ENCODE data around the gene PCDHB9. TPM values are rescaled to one million over a fixed set of nuclear protein-coding genes. Genes with fewer than 3 reads are reported as not detected.
"Not testable (repeated sequence)": the region's sequence is repeated elsewhere in the genome, so short reads cannot be mapped to it uniquely, and the experiment has no call there.

The PCDHB9 gene
- polyA plus RNA-seq = 0.73 TPM
- long read RNA-seq, donor 1, full-length matches to known transcripts = 1 of 1 reads
- long read RNA-seq, donor 1, partial matches to known transcripts = 0 of 1 reads
- long read RNA-seq, donor 1, other reads (novel, unspliced or antisense) = 0 of 1 reads
- long read RNA-seq, donor 2, full-length matches to known transcripts = 1 of 1 reads
- long read RNA-seq, donor 2, partial matches to known transcripts = 0 of 1 reads
- long read RNA-seq, donor 2, other reads (novel, unspliced or antisense) = 0 of 1 reads
- long read RNA-seq, donor 3 = 0 reads
- long read RNA-seq, donor 4 = 0 reads
- long read RNA-seq, donor 5, full-length matches to known transcripts = 2 of 2 reads
- long read RNA-seq, donor 5, partial matches to known transcripts = 0 of 2 reads
- long read RNA-seq, donor 5, other reads (novel, unspliced or antisense) = 0 of 2 reads
- long read RNA-seq, donor 6, full-length matches to known transcripts = 4 of 4 reads
- long read RNA-seq, donor 6, partial matches to known transcripts = 0 of 4 reads
- long read RNA-seq, donor 6, other reads (novel, unspliced or antisense) = 0 of 4 reads
- long read RNA-seq, donor 7, full-length matches to known transcripts = 2 of 2 reads
- long read RNA-seq, donor 7, partial matches to known transcripts = 0 of 2 reads
- long read RNA-seq, donor 7, other reads (novel, unspliced or antisense) = 0 of 2 reads
- long read RNA-seq, donor 8 = 0 reads
- long read RNA-seq, donor 9 = 0 reads
- long read RNA-seq, donor 10, full-length matches to known transcripts = 1 of 1 reads
- long read RNA-seq, donor 10, partial matches to known transcripts = 0 of 1 reads
- long read RNA-seq, donor 10, other reads (novel, unspliced or antisense) = 0 of 1 reads
- long read RNA-seq, donor 11 = 0 reads

DNA sequence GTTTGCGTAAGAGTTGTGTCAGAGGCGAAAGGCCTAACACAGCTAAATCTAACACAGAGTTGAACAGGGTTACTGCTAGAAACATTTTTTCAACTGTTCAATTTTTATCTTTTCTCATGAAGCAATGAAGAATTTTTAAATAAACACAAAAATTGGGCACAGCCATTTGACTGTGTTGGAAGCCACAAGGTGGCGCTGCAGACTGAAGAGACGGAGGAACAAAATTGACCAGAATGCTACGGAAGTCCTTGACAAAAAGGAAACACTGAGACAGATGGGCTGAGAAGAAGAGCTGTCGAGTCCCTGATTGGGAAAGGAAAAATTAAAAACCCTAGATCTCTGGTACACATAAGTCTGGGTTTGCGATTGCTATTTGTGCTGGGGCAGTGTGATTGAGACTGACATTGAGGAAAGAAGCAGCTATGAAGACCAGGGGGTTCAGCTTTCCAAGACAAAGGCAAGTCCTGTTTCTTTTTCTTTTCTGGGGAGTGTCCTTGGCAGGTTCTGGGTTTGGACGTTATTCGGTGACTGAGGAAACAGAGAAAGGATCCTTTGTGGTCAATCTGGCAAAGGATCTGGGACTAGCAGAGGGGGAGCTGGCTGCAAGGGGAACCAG, at the start of gene PCDHB9:
Gene PCDHB9, plus strand, starts transcription at position 265 of the 616 bp plus-strand sequence. Its CDS starts 158 bp downstream, at position 423.
- no peaks in the 10 kb centered on the region for H3K36me3 ChIP-seq (ENCODE audit: control insufficient read depth, insufficient read depth, low read length)
- H3K4me3 ChIP-seq (ENCODE audit: low read length) = no peak within 1 kb of the TSS
- no peak within 1 kb of the TSS for H3K27ac ChIP-seq (ENCODE audit: low read length)
- WGBS (ENCODE audit: insufficient coverage, low lambda C conversion rate) = 29% methylated on average over 4 of the region's 9 CpGs
- no peak for DNase-seq
- H3K27me3 ChIP-seq (ENCODE audit: control insufficient read depth, insufficient read depth, low read length) = peaks cover 9% of the 10 kb centered on the region
- H3K4me1 ChIP-seq (ENCODE audit: control insufficient read depth, insufficient read depth, low read length) = no peaks in the 10 kb centered on the region
- H3K9me3 ChIP-seq (ENCODE audit: control insufficient read depth, low read depth, low read length) = peaks cover 8% of the 10 kb centered on the region

DNA sequence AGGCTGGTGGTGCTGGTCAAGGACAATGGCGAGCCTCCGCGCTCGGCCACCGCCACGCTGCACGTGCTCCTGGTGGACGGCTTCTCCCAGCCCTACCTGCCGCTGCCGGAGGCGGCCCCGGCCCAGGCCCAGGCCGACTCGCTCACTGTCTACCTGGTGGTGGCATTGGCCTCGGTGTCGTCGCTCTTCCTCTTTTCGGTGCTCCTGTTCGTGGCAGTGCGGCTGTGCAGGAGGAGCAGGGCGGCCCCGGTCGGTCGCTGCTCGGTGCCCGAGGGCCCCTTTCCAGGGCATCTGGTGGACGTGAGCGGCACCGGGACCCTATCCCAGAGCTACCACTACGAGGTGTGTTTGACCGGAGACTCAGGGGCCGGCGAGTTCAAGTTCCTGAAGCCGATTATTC, 49.6 kb upstream of the PCDHB9 start:
- peaks cover 18% of the 10 kb centered on the region for H3K9me3 ChIP-seq (ENCODE audit: control insufficient read depth, low read depth, low read length)
- WGBS (ENCODE audit: insufficient coverage, low lambda C conversion rate) = no CpG with 5 or more reads among the region's 34 CpGs

GRCh38 chr5:141149812-141150211, 37.1 kb upstream of the PCDHB9 start, which contains the start of gene PCDHB6:
PCDHB6 (plus strand) TSS chr5:141150057; CDS start chr5:141150258, 201 bp downstream.
- H3K4me1 ChIP-seq (ENCODE audit: control insufficient read depth, insufficient read depth, low read length) = no peaks in the 10 kb centered on the region
- H3K36me3 ChIP-seq (ENCODE audit: control insufficient read depth, insufficient read depth, low read length) = no peaks in the 10 kb centered on the region
- H3K27me3 ChIP-seq (ENCODE audit: control insufficient read depth, insufficient read depth, low read length) = peaks cover 4% of the 10 kb centered on the region
- no CpG with 5 or more reads among the region's 18 CpGs for WGBS (ENCODE audit: insufficient coverage, low lambda C conversion rate)
- no peak within 1 kb of the TSS for H3K27ac ChIP-seq (ENCODE audit: low read length)
- DNase-seq = no peak
- H3K4me3 ChIP-seq (ENCODE audit: low read length) = no peak within 1 kb of the TSS
- H3K9me3 ChIP-seq (ENCODE audit: control insufficient read depth, low read depth, low read length) = peaks cover 12% of the 10 kb centered on the region

More for the DNA sequence above, 49.6 kb upstream of the PCDHB9 start:
- H3K36me3 ChIP-seq (ENCODE audit: control insufficient read depth, insufficient read depth, low read length); H3K27me3 ChIP-seq (ENCODE audit: control insufficient read depth, insufficient read depth, low read length); H3K4me3 ChIP-seq (ENCODE audit: low read length); DNase-seq; H3K4me1 ChIP-seq (ENCODE audit: control insufficient read depth, insufficient read depth, low read length); H3K27ac ChIP-seq (ENCODE audit: low read length): not testable (repeated sequence)

- Histone ChIP-seq H3K4me1 (ENCODE audit: control insufficient read depth, insufficient read depth, low read length) (no peaks in the 10 kb centered on the region), H3K4me3 (ENCODE audit: low read length) (no peak overlapping the region), H3K27me3 (ENCODE audit: control insufficient read depth, insufficient read depth, low read length) (peaks cover 4% of the 10 kb centered on the region), H3K36me3 (ENCODE audit: control insufficient read depth, insufficient read depth, low read length) (no peaks in the 10 kb centered on the region), H3K9me3 (ENCODE audit: control insufficient read depth, low read depth, low read length) (peaks cover 15% of the 10 kb centered on the region), H3K27ac (ENCODE audit: low read length) (no peak overlapping the region)
- DNase-seq = no peak
- no CpG with 5 or more reads among the region's 33 CpGs for WGBS (ENCODE audit: insufficient coverage, low lambda C conversion rate)
Observed at GRCh38 chr5:141150224-141150992, 36.6 kb upstream of the PCDHB9 start.

DNA sequence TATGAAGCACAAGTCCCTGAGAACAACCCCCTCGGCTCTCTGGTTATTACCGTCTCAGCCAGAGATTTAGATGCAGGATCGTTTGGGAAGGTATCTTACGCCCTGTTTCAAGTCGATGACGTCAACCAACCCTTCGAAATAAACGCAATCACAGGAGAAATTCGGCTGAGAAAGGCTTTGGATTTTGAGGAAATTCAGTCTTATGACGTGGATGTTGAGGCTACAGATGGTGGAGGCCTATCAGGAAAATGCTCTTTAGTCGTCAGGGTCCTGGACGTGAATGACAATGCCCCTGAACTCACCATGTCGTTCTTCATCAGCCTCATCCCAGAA, 36.0 kb upstream of the PCDHB9 start:
- WGBS (ENCODE audit: insufficient coverage, low lambda C conversion rate) = no CpG with 5 or more reads among the region's 13 CpGs
- Histone ChIP-seq H3K9me3 (ENCODE audit: control insufficient read depth, low read depth, low read length) (peaks cover 17% of the 10 kb centered on the region), H3K36me3 (ENCODE audit: control insufficient read depth, insufficient read depth, low read length) (no peaks in the 10 kb centered on the region), H3K27me3 (ENCODE audit: control insufficient read depth, insufficient read depth, low read length) (peaks cover 4% of the 10 kb centered on the region), H3K4me1 (ENCODE audit: control insufficient read depth, insufficient read depth, low read length) (no peaks in the 10 kb centered on the region), H3K27ac (ENCODE audit: low read length) (no peak overlapping the region), H3K4me3 (ENCODE audit: low read length) (no peak overlapping the region)
- no peak for DNase-seq

DNA sequence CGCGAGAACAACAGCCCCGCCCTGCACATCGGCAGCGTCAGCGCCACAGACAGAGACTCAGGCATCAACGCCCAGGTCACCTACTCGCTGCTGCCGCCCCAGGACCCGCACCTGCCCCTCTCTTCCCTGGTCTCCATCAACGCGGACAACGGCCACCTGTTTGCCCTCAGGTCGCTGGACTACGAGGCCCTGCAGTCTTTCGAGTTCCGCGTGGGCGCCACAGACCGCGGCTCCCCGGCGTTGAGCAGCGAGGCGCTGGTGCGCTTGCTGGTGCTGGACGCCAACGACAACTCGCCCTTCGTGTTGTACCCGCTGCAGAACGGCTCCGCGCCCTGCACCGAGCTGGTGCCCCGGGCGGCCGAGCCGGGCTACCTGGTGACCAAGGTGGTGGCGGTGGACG, 35.3 kb upstream of the PCDHB9 start:
- H3K36me3 ChIP-seq (ENCODE audit: control insufficient read depth, insufficient read depth, low read length); H3K27me3 ChIP-seq (ENCODE audit: control insufficient read depth, insufficient read depth, low read length); DNase-seq; H3K4me3 ChIP-seq (ENCODE audit: low read length); H3K4me1 ChIP-seq (ENCODE audit: control insufficient read depth, insufficient read depth, low read length); H3K27ac ChIP-seq (ENCODE audit: low read length): not testable (repeated sequence)
- H3K9me3 ChIP-seq (ENCODE audit: control insufficient read depth, low read depth, low read length) = peaks cover 18% of the 10 kb centered on the region
- WGBS (ENCODE audit: insufficient coverage, low lambda C conversion rate) = no CpG with 5 or more reads among the region's 41 CpGs

DNA sequence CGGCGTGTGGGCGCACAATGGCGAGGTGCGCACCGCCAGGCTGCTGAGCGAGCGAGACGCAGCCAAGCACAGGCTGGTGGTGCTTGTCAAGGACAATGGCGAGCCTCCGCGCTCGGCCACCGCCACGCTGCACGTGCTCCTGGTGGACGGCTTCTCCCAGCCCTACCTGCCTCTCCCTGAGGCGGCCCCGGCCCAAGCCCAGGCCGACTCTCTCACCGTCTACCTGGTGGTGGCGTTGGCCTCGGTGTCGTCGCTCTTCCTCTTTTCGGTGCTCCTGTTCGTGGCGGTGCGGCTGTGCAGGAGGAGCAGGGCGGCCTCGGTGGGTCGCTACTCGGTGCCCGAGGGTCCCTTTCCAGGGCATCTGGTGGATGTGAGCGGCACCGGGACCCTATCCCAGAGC, 34.9 kb upstream of the PCDHB9 start:
- WGBS (ENCODE audit: insufficient coverage, low lambda C conversion rate) = no CpG with 5 or more reads among the region's 36 CpGs
- H3K9me3 ChIP-seq (ENCODE audit: control insufficient read depth, low read depth, low read length) = peaks cover 18% of the 10 kb centered on the region
- DNase-seq; H3K4me1 ChIP-seq (ENCODE audit: control insufficient read depth, insufficient read depth, low read length); H3K36me3 ChIP-seq (ENCODE audit: control insufficient read depth, insufficient read depth, low read length); H3K27ac ChIP-seq (ENCODE audit: low read length); H3K27me3 ChIP-seq (ENCODE audit: control insufficient read depth, insufficient read depth, low read length); H3K4me3 ChIP-seq (ENCODE audit: low read length): not testable (repeated sequence)

- Histone ChIP-seq H3K9me3 (ENCODE audit: control insufficient read depth, low read depth, low read length) (peaks cover 24% of the 10 kb centered on the region), H3K4me1 (ENCODE audit: control insufficient read depth, insufficient read depth, low read length) (no peaks in the 10 kb centered on the region), H3K4me3 (ENCODE audit: low read length) (no peak overlapping the region), H3K27me3 (ENCODE audit: control insufficient read depth, insufficient read depth, low read length) (peaks cover 8% of the 10 kb centered on the region), H3K27ac (ENCODE audit: low read length) (no peak overlapping the region), H3K36me3 (ENCODE audit: control insufficient read depth, insufficient read depth, low read length) (no peaks in the 10 kb centered on the region)
- no peak for DNase-seq
- 4% methylated on average over 4 of the region's 21 CpGs for WGBS (ENCODE audit: insufficient coverage, low lambda C conversion rate)
Observed at GRCh38 chr5:141155540-141156374, 31.2 kb upstream of the PCDHB9 start.

DNA sequence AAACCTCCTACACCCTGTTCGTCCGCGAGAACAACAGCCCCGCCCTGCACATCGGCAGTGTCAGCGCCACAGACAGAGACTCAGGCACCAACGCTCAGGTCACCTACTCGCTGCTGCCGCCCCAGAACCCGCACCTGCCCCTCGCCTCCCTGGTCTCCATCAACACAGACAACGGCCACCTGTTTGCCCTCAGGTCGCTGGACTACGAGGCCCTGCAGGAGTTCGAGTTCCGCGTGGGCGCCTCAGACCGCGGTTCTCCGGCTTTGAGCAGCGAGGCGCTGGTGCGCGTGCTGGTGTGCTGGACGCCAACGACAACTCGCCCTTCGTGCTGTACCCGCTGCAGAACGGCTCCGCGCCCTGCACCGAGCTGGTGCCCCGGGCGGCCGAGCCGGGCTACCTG, 29.6 kb upstream of the PCDHB9 start:
- not testable (repeated sequence) for DNase-seq; H3K4me3 ChIP-seq (ENCODE audit: low read length); H3K27me3 ChIP-seq (ENCODE audit: control insufficient read depth, insufficient read depth, low read length); H3K27ac ChIP-seq (ENCODE audit: low read length); H3K36me3 ChIP-seq (ENCODE audit: control insufficient read depth, insufficient read depth, low read length); H3K4me1 ChIP-seq (ENCODE audit: control insufficient read depth, insufficient read depth, low read length)
- WGBS (ENCODE audit: insufficient coverage, low lambda C conversion rate) = no CpG with 5 or more reads among the region's 38 CpGs
- peaks cover 16% of the 10 kb centered on the region for H3K9me3 ChIP-seq (ENCODE audit: control insufficient read depth, low read depth, low read length)

All from large intestine (tissue), 12 donors.